NCI-H345 treated with DMSO at 0.1 percent for 48 hours (cell line): ENCODE measurements around the gene N4BP2L1.

ENCODE experiments used
- DNase-seq: peaks from one replicate; lab custom pipeline; 2025; ENCODE audit not compliant: unreplicated experiment; lab: John Stamatoyannopoulos, UW

N4BP2L1 gene

GRCh38 chr13:32427852-32428580 lies at the start of gene N4BP2L1:
N4BP2L1 (minus strand) TSS chr13:32428130; CDS start chr13:32428082, 48 bp downstream.
- DNase-seq, result peak; percentile 2

- DNase-seq, result no peak
These were observed 49.0 kb upstream of the N4BP2L1 start for GRCh38 chr13:32476892-32477291.

GRCh38 chr13:32476021-32476731 lies 48.2 kb upstream of the N4BP2L1 start:
- no peak for DNase-seq

- no peak for DNase-seq
These were observed 47.3 kb upstream of the N4BP2L1 start for GRCh38 chr13:32474999-32475792.

- no peak for DNase-seq
These were observed 45.7 kb upstream of the N4BP2L1 start for GRCh38 chr13:32473650-32474049.

- DNase-seq, result no peak
These were observed 44.3 kb upstream of the N4BP2L1 start for GRCh38 chr13:32472194-32472621.

- DNase-seq, result no peak
These were observed 43.4 kb upstream of the N4BP2L1 start for GRCh38 chr13:32471187-32471922.

GRCh38 chr13:32468502-32469142 lies 40.7 kb upstream of the N4BP2L1 start:
- no peak for DNase-seq

GRCh38 chr13:32456591-32456990 lies 28.7 kb upstream of the N4BP2L1 start:
- no peak for DNase-seq

- no peak for DNase-seq
These were observed 27.6 kb upstream of the N4BP2L1 start for GRCh38 chr13:32455594-32455903.

GRCh38 chr13:32454886-32455593 lies 27.1 kb upstream of the N4BP2L1 start:
- no peak for DNase-seq

- no peak for DNase-seq
These were observed 26.1 kb upstream of the N4BP2L1 start for GRCh38 chr13:32453981-32454380.

GRCh38 chr13:32448972-32449371 lies 21.0 kb upstream of the N4BP2L1 start:
- DNase-seq, result no peak

- DNase-seq, result no peak
These were observed 20.1 kb upstream of the N4BP2L1 start for GRCh38 chr13:32447894-32448623.

- DNase-seq, result no peak
These were observed 19.0 kb upstream of the N4BP2L1 start for GRCh38 chr13:32446773-32447465.

GRCh38 chr13:32446220-32446619 lies 18.3 kb upstream of the N4BP2L1 start:
- no peak for DNase-seq

- no peak for DNase-seq
These were observed 17.5 kb upstream of the N4BP2L1 start for GRCh38 chr13:32445461-32445860.

GRCh38 chr13:32443111-32443510 lies 15.2 kb upstream of the N4BP2L1 start:
- no peak for DNase-seq

- DNase-seq, result no peak
These were observed 10.9 kb upstream of the N4BP2L1 start for GRCh38 chr13:32438871-32439270.
